HepG2 (cell line): ENCODE measurements around the gene CAPN9. TPM values are rescaled to one million over a fixed set of nuclear protein-coding genes. Genes with fewer than 3 reads are reported as not detected.

ENCODE experiments used
- ATAC-seq: fragments of 200-7000 bp; cut with Tn5 transposase; 3 replicates; pipeline ENCODE4 v1.9.1; 2020; ENCODE audit warnings: mild to moderate bottlenecking, moderate library complexity
- BruUV-seq: library from RNA; stranded (reverse); fragments of 400-500 nt; replicated peaks from 2 replicates; lab custom pipeline; 2021; lab: Mats Ljungman, UMichigan
- CTCF ChIA-PET: fragments of 300-600 bp; formaldehyde crosslinking; extraction: SDS; loops from one replicate; lab custom pipeline; 2021; ENCODE audit warnings: low total read pairs, inconsistent platforms, low intra/inter-chr PET ratio; lab: Yijun Ruan, JAX
- POLR2A ChIA-PET: fragments of 350-600 bp; sonication (Branson Sonifier 250); formaldehyde crosslinking; loops from one replicate; lab custom pipeline; 2020; ENCODE audit warnings: antibody characterized with exemption, inconsistent platforms; lab: Yijun Ruan, JAX
- DNase-seq: peaks from one replicate; pipeline ENCODE4 v3.0.0-alpha.2; 2015; ENCODE audit warnings: low spot score
- FAIRE-seq: peaks from 3 replicates; lab custom pipeline; 2011; peaks lifted over from hg19 to GRCh38; lab: Jason Lieb, UNC
- H2AFZ ChIP-seq: one replicate; pipeline ENCODE4 v1.6.1; 2011; ENCODE audit warnings: low read length, inconsistent platforms
- H3K27ac ChIP-seq: fragments of 300-600 bp; 3 replicates; pipeline ENCODE4 v1.8.0; 2011; ENCODE audit warnings: mixed run types, mild to moderate bottlenecking, mixed read lengths, low read length, inconsistent platforms; ENCODE audit not compliant: insufficient read depth; ENCODE audit errors: extremely low read length
- H3K27me3 ChIP-seq, 2 experiments: fragments of 200-600 bp in 1 of 2; 2 replicates in 1 of 2; 3 replicates in 1 of 2; pipeline versions ENCODE4 v1.6.0 to v1.8.0; 2011; ENCODE audit warnings: low read length in 2 of 2, mild to moderate bottlenecking in 2 of 2, moderate library complexity in 2 of 2, inconsistent platforms in 1 of 2; ENCODE audit not compliant: insufficient read depth in 2 of 2, control insufficient read depth in 1 of 2
- H3K36me3 ChIP-seq, 2 experiments: fragments of 200-600 bp in 1 of 2; replicated peaks in 1 of 2; 2 replicates in 1 of 2; 3 replicates in 1 of 2; pipeline versions ENCODE4 v1.5.1 to v1.8.0; 2011; ENCODE audit warnings: low read length in 2 of 2, inconsistent platforms in 1 of 2; ENCODE audit not compliant: insufficient read depth in 2 of 2, control insufficient read depth in 1 of 2
- H3K4me1 ChIP-seq: 2 replicates; pipeline ENCODE4 v1.5.1; 2012; ENCODE audit warnings: low read length, inconsistent platforms; ENCODE audit not compliant: insufficient read depth
- H3K4me2 ChIP-seq: 2 replicates; pipeline ENCODE4 v1.6.0; 2011; ENCODE audit warnings: low read depth, low read length, inconsistent platforms
- H3K4me3 ChIP-seq, 3 experiments: fragments of 200-600 bp in 1 of 3; sonication (generic), shearing (Covaris generic) in 1 of 3; replicated peaks in 1 of 3; 2 replicates each; pipeline ENCODE4 v1.5.1; 2011 to 2016; ENCODE audit warnings: low read length in 3 of 3, inconsistent platforms in 2 of 3, low read depth in 2 of 3, mild to moderate bottlenecking in 2 of 3, control low read depth in 1 of 3, mixed read lengths in 1 of 3; ENCODE audit not compliant: insufficient read depth in 1 of 3
- H3K79me2 ChIP-seq: one replicate; pipeline ENCODE4 v1.6.1; 2011; ENCODE audit warnings: low read length, inconsistent platforms; ENCODE audit not compliant: insufficient read depth
- H3K9ac ChIP-seq: 2 replicates; pipeline ENCODE4 v1.6.0; 2011; ENCODE audit warnings: mild to moderate bottlenecking, low read depth, low read length, inconsistent platforms; ENCODE audit not compliant: insufficient read depth
- H3K9me3 ChIP-seq: 2 replicates; pipeline ENCODE4 v1.5.1; 2012; ENCODE audit warnings: mild to moderate bottlenecking, low read length
- H4K20me1 ChIP-seq: 2 replicates; pipeline ENCODE4 v1.6.0; 2011; ENCODE audit warnings: inconsistent platforms, mild to moderate bottlenecking, low read length, moderate library complexity; ENCODE audit not compliant: insufficient read depth
- NPAS2 ChIP-seq: sonication (generic); formaldehyde crosslinking; IDR thresholded peaks from 2 replicates; pipeline ENCODE4 v1.8.0; 2022; ENCODE audit warnings: mild to moderate bottlenecking, missing genetic modification reagents, borderline replicate concordance
- POLR2A ChIP-seq, 2 experiments: IDR thresholded peaks; 2 replicates each; pipeline ENCODE4 v1.6.1; 2011; ENCODE audit warnings: low read depth in 2 of 2, low read length in 2 of 2, mild to moderate bottlenecking in 1 of 2, moderate library complexity in 1 of 2; ENCODE audit not compliant: insufficient read depth in 1 of 2
- SMARCC2 ChIP-seq: fragments of 450-650 bp; IDR thresholded peaks from 2 replicates; pipeline ENCODE4 v1.6.1; 2017; ENCODE audit warnings: antibody characterized with exemption, mild to moderate bottlenecking
- SP1 ChIP-seq, 2 experiments: fragments of 450-650 bp in 1 of 2; sonication (generic) in 1 of 2; formaldehyde crosslinking in 1 of 2; IDR thresholded peaks; 2 replicates each; pipeline versions ENCODE4 v1.4.0 to v1.6.1; 2016 to 2020; ENCODE audit warnings: missing genetic modification reagents in 1 of 2
- XRCC5 ChIP-seq: fragments of 200-400 bp; formaldehyde crosslinking; optimal IDR thresholded peaks from 2 replicates; pipeline ENCODE3; 2017; ENCODE audit warnings: mild to moderate bottlenecking, low read length
- ZMAT5 ChIP-seq: sonication (generic); formaldehyde crosslinking; IDR thresholded peaks from 2 replicates; pipeline ENCODE4 v1.5.0; 2020; ENCODE audit warnings: mild to moderate bottlenecking, low read depth, missing genetic modification reagents, borderline replicate concordance
- ZNF18 ChIP-seq: sonication (generic); formaldehyde crosslinking; IDR thresholded peaks from 2 replicates; pipeline ENCODE4 v1.8.0; 2022; ENCODE audit warnings: mild to moderate bottlenecking, missing genetic modification reagents; ENCODE audit not compliant: insufficient replicate concordance
- ZNF607 ChIP-seq: sonication (generic); formaldehyde crosslinking; IDR thresholded peaks from 2 replicates; pipeline ENCODE4 v1.5.1; 2020; ENCODE audit warnings: missing genetic modification reagents, mild to moderate bottlenecking, borderline replicate concordance
- WGBS: methylation state at CpG from one replicate; pipeline ENCODE4 v1.1.6; 2017; ENCODE audit warnings: low lambda C conversion rate; 5-methylcytosine and 5-hydroxymethylcytosine counted together
- in situ Hi-C: cut with HindIII; loops from 2 replicates; pipeline ENCODE4 v1.10.0; 2017; ENCODE audit warnings: low pct_unique_long_range_greater_than_20kb; ENCODE audit not compliant: extremely low pct_ligation_motif_present
- intact Hi-C: fragments of 100-400 bp; cut with micrococcal nuclease; formaldehyde crosslinking; loops from one replicate; pipeline ENCODE4 v1.10.0; 2022; ENCODE audit not compliant: unreplicated experiment
- polyA plus RNA-seq, 8 experiments: library from polyadenylated mRNA; depleted of rRNA in 3 of 8; stranded (reverse) in 7 of 8; unstranded in 1 of 8; fragments of >200 nt; fragmentation: Illumina TruSeq in 4 of 8; extraction: Trizol in 4 of 8; gene quantifications; 2 replicates each; pipeline versions ENCODE4 v1.2.1 to v1.2.3, GENCODE V29; 2011 to 2016; ENCODE audit warnings: low read depth in 4 of 8, missing spikeins in 1 of 8, mixed read lengths in 1 of 8; ENCODE audit not compliant: insufficient read depth in 1 of 8
- total RNA-seq, 5 experiments: library from RNA; depleted of rRNA; stranded (reverse); fragments of >200 nt; fragmentation: Illumina TruSeq; extraction: Trizol; gene quantifications; 2 replicates each; pipeline ENCODE4 v1.2.3, GENCODE V29; 2016; ENCODE audit warnings: low read depth in 1 of 5

Gene CAPN9
- total and polyA plus RNA-seq, 2 of the 13 experiments (the other 11 are each of a cell fraction or from before 2014, with no cell fraction given): 0.04 to 0.31 TPM

DNA sequence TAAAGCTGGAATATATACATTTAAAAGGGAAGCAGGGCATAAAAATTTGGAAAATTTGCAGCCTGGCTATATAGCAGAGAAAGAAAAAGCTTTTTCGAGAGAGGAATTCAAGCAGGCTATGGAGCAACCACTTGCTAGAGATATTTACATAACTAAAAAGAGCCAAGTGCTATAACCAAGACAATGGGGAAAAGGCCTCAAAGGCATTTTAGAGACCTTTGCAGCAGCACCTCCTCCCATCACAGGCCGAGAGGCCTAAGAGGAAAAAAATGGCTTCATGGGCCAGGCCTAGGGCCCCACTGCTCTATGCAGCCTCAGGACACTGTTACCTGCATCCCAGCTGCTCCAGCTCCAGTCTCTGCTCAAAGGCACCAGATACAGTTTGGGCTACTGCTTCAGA is 37.0 kb downstream of the CAPN9 start:
- in situ Hi-C loops: loop anchor here (25.0 kb wide), 1 partner anchor 428 kb away; no protein-coding TSS in a partner anchor
- peaks cover 56% of the 10 kb centered on the region for H3K4me1 ChIP-seq
- WGBS: 3% methylated on average over 2 of the region's 2 CpGs
- H3K4me2 ChIP-seq: no peak overlapping the region
- no peak overlapping the region for H3K9ac ChIP-seq
- no peaks in the 10 kb centered on the region for H4K20me1 ChIP-seq
- intact Hi-C loops: no loop called here
- H3K79me2 ChIP-seq: no peaks in the 10 kb centered on the region
- no TSS peak for BruUV-seq
- ATAC-seq (no peak), DNase-seq (no peak), FAIRE-seq (no peak)
- TF ChIP-seq NPAS2 (no peak), SMARCC2 (no peak), ZMAT5 (CRISPR knock-in tag) (no peak), XRCC5 (no peak), ZNF607 (no peak), SP1 (IDR thresholded peaks at IDR 0.05) (no peak), SP1 (CRISPR knock-in tag; IDR thresholded peaks at IDR 0.05) (no peak), POLR2A (IDR thresholded peaks at IDR 0.05; ENCODE audit: insufficient read depth in 1 of 2, low read depth in 2 of 2, low read length in 2 of 2) (no peak), ZNF18 (CRISPR knock-in tag) (no peak)
- H2AFZ ChIP-seq: no peak overlapping the region
- ChIA-PET POLR2A (no interaction called here), CTCF (no interaction called here)
- no peak overlapping the region for H3K27ac ChIP-seq
- peaks cover 2 to 10% of the 10 kb centered on the region in 2 experiments; a peak in 3 of 5 replicates for H3K27me3 ChIP-seq
- H3K4me3 ChIP-seq: no peak overlapping the region
- H3K36me3 ChIP-seq: no peaks in the 10 kb centered on the region
- H3K9me3 ChIP-seq: no peaks in the 10 kb centered on the region
